HG03432 (cell line): ENCODE results near the gene C14orf119.

Source experiments
- ATAC-seq: cut with Tn5 transposase; IDR thresholded peaks from one replicate; pipeline ENCODE4 v1.9.1; 2021; ENCODE audit warnings: mild to moderate bottlenecking, moderate library complexity; ENCODE audit not compliant: unreplicated experiment

Gene C14orf119

GRCh38 chr14:23060536-23061260, 34.6 kb upstream of the C14orf119 start:
- ATAC-seq = no peak

- no peak for ATAC-seq
These were observed 33.3 kb upstream of the C14orf119 start for GRCh38 chr14:23062002-23062401.

DNA sequence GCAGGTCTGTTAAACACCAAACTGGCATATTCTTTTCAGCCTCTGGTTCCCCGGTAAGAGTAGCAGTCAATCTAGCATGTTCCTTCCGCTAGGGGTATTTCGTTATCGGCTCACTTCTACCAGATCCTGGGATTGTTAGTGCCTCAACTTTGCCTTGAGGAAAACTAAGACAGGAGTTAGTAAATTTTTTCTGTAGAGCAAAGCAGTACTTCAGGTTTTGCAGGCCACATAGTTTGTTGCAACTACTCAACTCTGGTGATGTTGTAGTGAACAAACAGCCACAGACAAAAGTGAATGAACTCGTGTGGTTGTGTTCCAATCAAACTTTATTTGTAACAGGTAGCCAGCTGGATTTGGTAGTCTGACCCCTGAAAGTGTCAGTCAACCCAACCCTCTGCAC, 31.7 kb upstream of the C14orf119 start:
- ATAC-seq = no peak

GRCh38 chr14:23066368-23066767, 28.9 kb upstream of the C14orf119 start:
- no peak for ATAC-seq

GRCh38 chr14:23066855-23067744, 28.2 kb upstream of the C14orf119 start:
- ATAC-seq = no peak

GRCh38 chr14:23067847-23068788, 27.2 kb upstream of the C14orf119 start:
- ATAC-seq = no peak

GRCh38 chr14:23068789-23069412, 26.4 kb upstream of the C14orf119 start:
- ATAC-seq = peak; percentile 60

- ATAC-seq = no peak
These were observed 25.9 kb upstream of the C14orf119 start for GRCh38 chr14:23069413-23069806.

DNA sequence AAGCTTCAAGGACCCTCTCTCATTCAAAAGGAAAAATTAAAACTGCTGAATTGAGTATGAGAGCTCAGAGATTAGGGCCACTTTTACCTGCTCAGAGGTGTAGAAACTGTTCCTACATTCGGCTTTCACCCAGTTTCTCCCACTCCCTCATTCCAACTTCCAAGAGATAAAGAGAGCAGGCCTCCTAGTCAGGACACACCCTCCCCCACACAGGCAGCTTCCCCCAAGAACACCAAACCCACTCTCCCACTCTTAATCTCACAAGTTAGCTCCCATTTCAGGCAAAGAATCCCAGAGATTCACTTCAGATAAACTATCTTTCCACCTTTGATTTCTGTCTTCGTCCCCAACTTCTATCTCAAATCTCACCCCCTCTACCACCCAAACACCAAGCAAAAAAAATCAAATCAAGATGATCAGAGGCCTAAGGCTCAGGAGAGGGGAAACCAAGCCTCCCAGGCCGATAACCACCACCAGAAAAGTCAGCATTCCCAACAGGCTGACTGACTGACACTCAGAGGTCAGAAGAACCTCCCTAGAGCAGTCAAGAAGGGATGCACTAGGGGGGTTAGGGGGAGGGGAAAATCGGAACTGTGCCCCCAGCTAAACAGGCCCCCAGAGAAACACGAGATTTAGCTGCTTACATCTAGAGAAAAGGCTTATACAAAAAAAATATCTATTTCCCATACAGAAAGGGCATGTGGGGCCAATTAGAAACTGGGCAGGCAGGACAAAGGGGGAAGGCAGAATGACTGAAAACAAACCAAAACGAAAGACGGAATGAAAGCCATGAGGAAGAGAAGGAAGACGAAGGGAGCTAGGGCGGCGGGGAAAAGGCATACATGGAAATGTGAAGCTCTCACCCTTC, 24.8 kb upstream of the C14orf119 start:
- ATAC-seq = no peak

GRCh38 chr14:23071244-23071920, 23.9 kb upstream of the C14orf119 start:
- ATAC-seq = peak; percentile 95

GRCh38 chr14:23071921-23072539, 23.3 kb upstream of the C14orf119 start:
- no peak for ATAC-seq

GRCh38 chr14:23074906-23075305, 20.4 kb upstream of the C14orf119 start:
- no peak for ATAC-seq

GRCh38 chr14:23076785-23077408, 18.4 kb upstream of the C14orf119 start:
- no peak for ATAC-seq

DNA sequence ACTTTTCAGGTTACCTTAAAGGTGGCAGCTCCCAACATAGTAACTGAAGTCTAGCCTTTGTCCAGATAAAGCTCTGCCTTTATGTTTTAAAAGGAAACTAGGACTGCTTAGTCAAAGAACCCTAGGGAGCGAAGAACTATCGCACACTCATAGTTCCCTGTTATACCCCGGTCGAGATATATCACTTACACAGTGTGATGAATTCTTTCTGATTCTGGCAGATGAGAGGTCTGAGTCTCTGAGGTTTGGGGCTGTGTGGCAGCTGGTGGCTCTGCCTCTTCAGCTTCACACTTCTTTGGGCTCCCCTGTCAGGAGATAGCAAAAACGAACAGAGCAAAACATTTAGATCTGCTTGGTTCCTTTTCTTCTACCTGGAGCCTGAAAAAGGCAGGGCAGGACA, 17.3 kb upstream of the C14orf119 start:
- no peak for ATAC-seq

DNA sequence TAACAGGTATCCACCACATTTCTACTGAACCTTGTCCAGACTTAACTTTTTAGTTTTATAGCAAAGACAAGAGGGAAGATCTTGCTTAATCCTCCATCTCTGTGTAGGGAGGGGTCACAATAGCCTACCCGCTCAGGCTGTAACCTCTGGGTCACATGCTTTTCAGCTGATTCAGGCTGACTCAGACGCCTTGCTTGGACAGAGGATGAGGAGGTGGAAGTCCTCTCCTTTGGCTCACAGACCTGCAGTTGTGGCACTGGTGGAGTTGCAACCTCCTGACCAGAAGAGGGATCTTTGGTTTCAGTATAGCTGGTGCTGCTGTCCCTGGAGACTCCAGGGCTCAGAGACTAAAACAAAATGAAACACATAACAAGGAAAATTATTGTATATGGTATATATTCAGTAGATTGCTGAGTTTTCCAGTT, 16.6 kb upstream of the C14orf119 start:
- ATAC-seq = no peak

DNA sequence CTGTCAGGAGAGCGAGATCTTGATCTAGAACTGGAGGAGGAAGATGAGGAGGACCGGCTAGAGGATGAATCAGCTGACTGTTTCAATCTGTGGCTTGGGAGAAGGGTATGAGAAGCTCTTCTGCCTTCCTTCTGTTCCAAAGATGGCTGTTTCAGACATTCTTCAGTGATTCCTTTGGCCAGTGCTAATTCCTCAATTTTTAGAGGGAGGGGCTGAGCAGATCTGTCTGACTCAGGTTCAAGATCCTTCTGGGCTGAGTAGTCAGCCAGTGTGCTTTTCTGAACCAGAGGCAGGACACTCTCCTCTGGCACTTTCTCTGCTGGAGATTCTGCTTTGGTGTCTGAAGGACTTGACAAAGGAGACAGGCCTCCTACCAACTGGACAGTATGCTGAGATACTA, 15.6 kb upstream of the C14orf119 start:
- no peak for ATAC-seq

DNA sequence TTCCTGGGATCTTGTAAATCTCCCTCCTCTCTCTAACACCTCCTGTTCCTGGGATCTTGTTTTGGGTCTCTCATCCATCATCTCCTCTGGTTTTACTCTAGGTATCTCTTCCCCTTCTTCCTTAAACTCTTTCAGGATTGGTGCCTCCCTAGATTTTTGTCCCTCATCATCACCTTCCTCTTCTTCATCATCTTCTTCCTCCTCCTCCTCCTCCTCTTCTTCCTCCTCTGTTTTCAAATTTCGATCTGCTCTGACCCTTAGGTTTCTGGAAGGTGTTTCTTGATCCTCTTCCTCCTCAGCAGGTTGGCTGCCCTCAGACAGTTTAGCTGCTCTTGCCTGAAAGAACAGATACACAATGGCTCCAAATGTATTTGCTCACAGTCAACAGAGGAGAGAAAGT, 14.8 kb upstream of the C14orf119 start:
- ATAC-seq = no peak

DNA sequence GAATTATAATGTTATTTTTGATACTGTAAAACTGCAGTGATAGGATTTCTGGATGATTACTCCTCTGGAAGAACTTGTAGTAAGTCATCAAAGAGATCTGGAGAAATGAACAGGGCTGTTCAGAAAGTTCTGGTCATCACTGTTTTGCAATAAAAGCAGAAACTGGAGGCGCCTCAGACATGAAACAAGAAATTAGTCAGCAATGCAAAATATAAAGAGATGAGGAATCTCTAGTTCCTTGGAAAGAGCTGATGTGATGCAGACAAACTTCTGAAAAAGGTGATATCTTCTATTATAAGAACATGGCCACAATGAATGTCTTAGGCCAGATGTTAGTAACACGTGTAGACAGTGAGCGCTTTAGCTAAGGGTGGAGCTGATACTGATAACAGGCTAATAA, 9.8 kb upstream of the C14orf119 start:
- ATAC-seq = no peak
